NOMO-1 treated with dmso at 0.1 percent for 144 hours (cell line): ENCODE data around the gene FAM111A.

Experiments
- DNase-seq: peaks from one replicate; lab custom pipeline; 2025; ENCODE audit not compliant: unreplicated experiment; lab: John Stamatoyannopoulos, UW

Gene FAM111A

DNA sequence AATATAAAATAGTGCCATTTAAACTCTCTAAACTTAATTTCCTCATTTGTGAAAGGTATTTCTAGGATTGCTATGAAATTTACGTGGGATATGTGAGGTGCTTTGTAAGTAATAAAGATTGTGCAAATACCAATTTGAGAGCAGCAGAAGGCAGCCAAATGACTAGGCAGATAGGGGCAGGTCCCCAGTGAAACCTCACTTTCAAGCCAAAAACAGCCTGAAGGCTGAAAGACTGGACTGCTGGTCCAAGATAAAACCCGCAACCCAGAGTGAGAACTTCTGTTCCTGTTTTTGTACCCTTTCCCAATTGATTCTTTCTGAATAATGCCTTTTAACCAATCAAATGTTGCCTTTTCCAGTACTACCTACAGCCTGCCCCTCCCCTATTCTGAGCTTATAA is 36.5 kb downstream of the FAM111A start:
- DNase-seq: no peak

GRCh38 chr11:59180168-59180776 is 37.6 kb downstream of the FAM111A start:
- DNase-seq: no peak

GRCh38 chr11:59180907-59181306 is 38.3 kb downstream of the FAM111A start:
- DNase-seq: no peak

- no peak for DNase-seq
These were observed 39.2 kb downstream of the FAM111A start for GRCh38 chr11:59181746-59182456.

DNA sequence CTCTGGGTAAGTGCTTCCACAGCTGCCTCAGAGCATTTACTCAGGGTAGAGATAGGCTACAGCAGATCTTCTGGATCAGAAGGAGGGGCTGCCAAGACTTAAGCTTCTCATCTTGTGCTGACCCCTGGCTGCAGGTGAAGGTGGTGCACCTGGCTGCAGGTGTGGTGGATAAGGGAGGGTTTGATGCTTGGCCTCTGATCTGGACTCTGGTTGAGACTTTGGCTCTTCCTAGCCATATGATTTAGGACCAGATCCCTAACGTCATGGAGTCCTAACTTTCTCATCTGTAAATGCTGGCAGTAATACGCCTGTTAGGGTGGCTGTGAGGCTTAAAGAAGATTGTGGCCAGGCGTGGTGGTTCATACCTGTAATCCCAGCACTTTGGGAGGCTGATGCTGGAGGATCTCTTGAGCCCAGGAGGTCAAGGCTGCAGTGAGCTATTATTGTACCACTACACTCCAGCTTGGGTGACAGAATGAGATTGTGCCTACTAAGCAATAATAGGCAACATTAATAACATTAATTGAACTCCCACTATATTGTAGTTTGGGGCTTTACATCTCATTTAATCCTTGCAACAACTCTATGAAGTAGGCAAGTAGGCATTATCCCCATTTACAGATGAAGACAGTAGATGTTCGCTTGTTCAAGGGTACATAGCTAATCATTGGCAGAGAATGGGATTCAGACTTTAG is 39.9 kb downstream of the FAM111A start:
- DNase-seq: no peak

- no peak for DNase-seq
These were observed 41.1 kb downstream of the FAM111A start for GRCh38 chr11:59183771-59184170.

DNA sequence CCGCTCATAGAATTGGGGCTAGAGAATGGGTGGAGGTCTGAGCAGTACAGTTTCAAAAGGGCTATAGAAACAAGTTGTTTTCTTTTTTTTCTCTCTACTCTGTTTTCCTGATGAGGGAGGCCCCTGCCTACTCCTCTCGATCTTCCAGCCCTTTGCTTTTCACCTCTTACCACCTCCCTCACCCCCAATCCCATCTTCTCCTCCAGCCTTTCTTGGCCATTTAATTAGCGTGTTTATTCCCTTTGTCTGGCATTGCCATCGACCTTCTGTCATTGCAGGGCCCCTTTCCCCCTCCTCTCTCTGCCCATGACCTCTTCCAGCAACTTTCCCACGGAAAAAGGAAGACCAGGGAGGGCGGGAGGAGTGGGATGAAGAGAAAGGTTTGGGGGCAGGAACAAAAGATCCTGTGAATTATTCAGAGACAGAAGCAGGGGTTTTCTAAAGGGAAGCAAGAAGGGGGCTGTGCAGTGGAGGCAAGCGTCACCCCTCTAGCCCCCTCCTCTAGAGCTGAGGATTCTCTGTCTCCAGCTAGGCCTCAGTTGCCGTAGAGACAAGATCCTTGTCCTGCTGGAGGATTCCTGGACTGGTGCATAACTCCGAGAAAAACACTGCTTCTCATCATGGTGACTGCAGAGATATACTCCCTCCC is 42.2 kb downstream of the FAM111A start:
- DNase-seq: no peak

- DNase-seq: no peak
These were observed 42.8 kb downstream of the FAM111A start for GRCh38 chr11:59185386-59185945.

- no peak for DNase-seq
These were observed 43.5 kb downstream of the FAM111A start for GRCh38 chr11:59186130-59186594.

DNA sequence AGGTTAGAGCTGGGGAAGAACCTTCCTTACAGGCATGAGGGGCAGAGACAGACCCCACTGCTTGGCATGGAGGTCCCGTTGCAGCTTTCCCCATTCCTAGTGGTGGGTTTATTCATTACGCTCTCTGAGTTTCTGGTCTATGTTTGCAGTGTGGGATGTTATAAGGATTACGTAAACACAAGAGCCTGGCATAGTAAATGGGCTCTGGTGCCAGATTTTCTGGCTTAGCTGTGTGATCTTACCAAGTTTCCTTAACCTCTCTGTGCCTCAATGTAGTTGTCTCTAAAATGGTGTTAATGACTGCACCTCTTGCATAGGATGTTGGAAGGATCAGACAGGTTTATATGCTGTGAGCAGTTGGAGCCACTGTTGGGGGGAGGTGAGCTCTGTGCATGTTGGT is 44.4 kb downstream of the FAM111A start:
- no peak for DNase-seq

DNA sequence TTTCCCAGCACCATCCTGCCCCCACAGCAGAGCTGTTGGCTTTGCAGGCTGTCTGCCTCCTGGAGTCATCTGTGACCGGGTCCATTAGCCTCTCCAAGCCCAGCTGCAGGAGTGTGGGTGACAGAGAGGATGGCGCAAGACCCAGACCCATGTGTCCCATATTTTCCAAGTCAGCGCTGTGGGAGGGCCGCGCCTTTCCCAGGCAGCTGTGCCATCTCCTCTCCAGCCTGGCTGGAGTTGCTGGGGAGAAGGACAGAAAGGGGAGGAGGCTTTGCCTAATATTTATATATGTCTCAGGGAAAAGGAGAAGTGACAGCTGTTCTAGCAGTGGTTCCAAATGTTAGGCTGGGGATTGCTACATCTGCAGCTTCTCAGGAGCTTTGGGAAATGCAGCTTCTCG is 44.9 kb downstream of the FAM111A start:
- no peak for DNase-seq

DNA sequence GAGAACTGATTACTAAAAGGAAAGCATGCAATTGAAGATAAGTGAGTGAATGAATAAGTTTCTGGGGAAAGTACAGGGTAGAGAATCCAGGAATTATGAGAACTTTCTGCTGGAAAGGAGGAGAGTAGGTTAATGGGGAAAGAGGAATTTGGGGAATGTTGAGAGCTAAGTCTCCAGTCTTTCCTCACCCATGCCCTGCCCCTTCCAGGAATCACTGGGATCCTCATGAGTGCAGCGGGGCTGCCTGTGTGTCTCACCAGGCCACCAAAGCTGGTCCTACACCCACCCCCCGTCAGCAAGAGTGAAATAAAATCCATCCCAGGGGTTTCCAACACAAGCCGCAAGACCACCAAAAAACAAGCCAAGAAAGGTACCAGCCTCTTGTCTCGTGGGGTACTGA is 46.3 kb downstream of the FAM111A start:
- DNase-seq: no peak

GRCh38 chr11:59189986-59190385 is 47.3 kb downstream of the FAM111A start:
- DNase-seq: no peak

- no peak for DNase-seq
These were observed 48.4 kb downstream of the FAM111A start for GRCh38 chr11:59191095-59191494.

GRCh38 chr11:59191890-59192289 is 49.2 kb downstream of the FAM111A start:
- DNase-seq: no peak

- DNase-seq: no peak
These were observed 49.9 kb downstream of the FAM111A start for GRCh38 chr11:59192446-59193020.

DNA sequence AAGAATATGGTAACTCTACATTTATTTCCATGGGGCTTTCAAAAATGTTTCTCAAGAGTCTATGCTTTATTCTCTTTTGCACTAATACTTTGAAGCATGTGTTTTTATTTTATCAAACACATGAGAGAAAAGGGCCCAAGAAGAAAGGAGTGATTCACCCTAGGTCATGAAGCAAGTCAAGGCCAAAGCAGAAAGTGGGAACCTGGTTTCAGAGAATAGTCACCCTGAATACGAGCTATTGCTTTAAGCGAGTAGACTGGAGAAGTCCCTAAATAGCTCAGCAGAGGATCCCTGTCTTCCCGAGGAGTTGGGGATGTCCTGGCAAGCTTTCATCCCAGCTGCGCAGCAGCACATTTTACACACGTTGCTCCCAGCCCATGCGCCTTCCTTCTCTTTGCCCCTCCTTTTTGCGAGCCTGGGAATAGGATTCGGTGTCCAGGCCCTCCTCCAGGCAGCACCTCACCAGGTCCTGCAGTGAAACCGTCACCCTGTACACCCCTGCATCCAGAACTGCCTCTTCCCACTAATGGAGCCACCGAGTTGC is 51.0 kb downstream of the FAM111A start:
- no peak for DNase-seq

DNA sequence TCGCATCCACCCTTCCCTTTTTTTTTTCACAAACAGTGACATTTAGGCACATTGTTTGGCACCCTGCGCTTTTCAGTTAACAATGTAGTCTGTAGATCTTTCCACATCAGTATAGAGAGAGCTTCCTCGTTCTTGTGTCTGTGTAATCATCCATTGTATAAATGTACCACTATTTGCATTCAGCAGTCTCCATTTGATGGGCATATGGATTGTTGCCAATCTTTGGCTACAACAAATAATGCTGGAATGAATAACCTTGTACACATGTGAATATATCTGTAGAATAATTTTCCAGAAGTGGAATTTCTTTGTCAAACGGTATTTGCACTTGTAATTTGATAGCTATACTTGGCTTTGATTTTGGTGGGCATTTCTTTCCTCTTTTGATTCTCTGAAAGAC is 52.9 kb downstream of the FAM111A start:
- DNase-seq: no peak

- DNase-seq: no peak
These were observed 54.1 kb downstream of the FAM111A start for GRCh38 chr11:59196777-59197176.

DNA sequence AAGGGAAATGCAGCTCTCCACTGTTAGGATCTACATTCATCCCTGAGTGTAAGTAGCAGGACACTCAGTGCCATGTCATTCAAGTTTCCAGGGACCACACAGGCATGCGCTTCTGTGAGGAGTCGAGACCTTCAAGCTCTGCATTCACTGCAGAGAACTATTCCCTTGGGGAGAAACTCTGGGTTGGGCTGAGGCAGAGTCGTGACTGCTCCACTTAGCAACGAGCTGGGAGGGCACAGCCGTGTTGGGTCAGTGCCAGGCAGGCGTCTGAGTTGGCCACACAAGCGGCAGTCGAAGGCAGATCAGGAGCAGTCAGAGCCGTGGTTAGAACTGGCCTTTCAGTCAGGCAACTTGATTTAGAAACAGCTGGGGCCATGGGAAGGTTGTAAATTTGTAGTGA is 55.3 kb downstream of the FAM111A start:
- DNase-seq: no peak

DNA sequence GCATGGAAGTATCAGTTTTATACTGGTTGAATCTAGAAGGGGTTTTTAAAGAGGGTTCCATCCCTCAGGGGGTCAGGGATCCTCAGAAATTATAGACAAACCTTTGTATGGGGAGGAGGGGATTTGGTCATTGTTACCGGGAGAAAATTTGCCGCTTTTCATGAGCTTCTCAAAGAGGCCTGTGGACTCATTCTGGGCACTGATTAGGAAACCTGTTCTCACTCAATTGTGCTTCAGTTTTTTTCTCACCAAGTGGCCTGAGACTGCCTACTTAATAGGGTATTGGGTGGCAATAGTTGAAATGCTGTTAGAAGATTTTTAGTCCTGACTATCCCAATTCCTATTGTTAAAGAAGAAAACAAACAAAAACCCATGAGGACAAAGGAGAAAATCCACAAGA is 56.1 kb downstream of the FAM111A start:
- DNase-seq: no peak
